ENCODE data around the gene SLC30A7. TPM values are rescaled to one million over a fixed set of nuclear protein-coding genes. Genes with fewer than 3 reads are reported as not detected.

The SLC30A7 gene
- polyA plus RNA-seq, 1 of the 3 experiments (the other 2 are of a cell fraction) = 4.0 TPM

GRCh38 chr1:100960098-100960497 is 64.2 kb downstream of the SLC30A7 start:
- POLR2A ChIA-PET = no interaction called here
- Histone ChIP-seq H3K79me2 (ENCODE audit: insufficient read depth) (no peaks in the 10 kb centered on the region), H4K20me1 (ENCODE audit: insufficient read depth) (no peaks in the 10 kb centered on the region; the same call in 1 of the 2 replicates), H3K27ac (ENCODE audit: low read depth in 2 of 2, low read length in 1 of 2) (no peak overlapping the region), H3K9me3 (no peaks in the 10 kb centered on the region), H3K36me3 (replicated peaks in 1 of 2; ENCODE audit: control insufficient read depth in 1 of 2, insufficient read depth in 2 of 2, low read length in 1 of 2) (peaks cover 39 to 40% of the 10 kb centered on the region in 2 experiments), H2AFZ (ENCODE audit: low read depth) (no peak overlapping the region), H3K9ac (no peak overlapping the region), H3K9me2 (no peaks in the 10 kb centered on the region), H3K4me3 (ENCODE audit: low read depth in 2 of 2, low read length in 1 of 2) (no peak overlapping the region), H3K4me1 (ENCODE audit: control insufficient read depth in 1 of 2, insufficient read depth in 2 of 2, low read depth in 1 of 2, low read length in 1 of 2) (peaks cover 2 to 6% of the 10 kb centered on the region in 2 experiments; a peak in 2 of 4 replicates), H3K27me3 (ENCODE audit: insufficient read depth) (no peaks in the 10 kb centered on the region), H3F3A (replicated peaks; ENCODE audit: insufficient read depth) (peaks cover 6% of the 10 kb centered on the region), H3K4me2 (no peak overlapping the region)
- DNase-seq = no peak
- CTCF ChIA-PET = interaction anchor here (0.7 to 3.6 kb wide), 3 partner anchors 91 to 295 kb away, joined by 3 to 13 read pairs (median 3); partner anchors contain the start of gene S1PR1
- WGBS (ENCODE audit: low lambda C conversion rate) = 93% methylated on average over 1 of the region's 1 CpG
- TF ChIP-seq GABPA (IDR thresholded peaks at IDR 0.05; ENCODE audit: low read depth) (no peak), MAX (IDR thresholded peaks at IDR 0.05; ENCODE audit: low read depth) (no peak), SIN3A (IDR thresholded peaks at IDR 0.05; ENCODE audit: borderline replicate concordance, low read depth, low read length) (no peak)

- Histone ChIP-seq H3K4me1 (ENCODE audit: control insufficient read depth in 1 of 2, insufficient read depth in 2 of 2, low read depth in 1 of 2, low read length in 1 of 2) (no peaks in the 10 kb centered on the region; a peak in 1 of 4 replicates), H3K9me2 (no peaks in the 10 kb centered on the region), H3K4me3 (ENCODE audit: low read depth in 2 of 2, low read length in 1 of 2) (no peak overlapping the region), H3K9me3 (no peaks in the 10 kb centered on the region), H3K79me2 (ENCODE audit: insufficient read depth) (no peaks in the 10 kb centered on the region), H3K9ac (no peak overlapping the region), H4K20me1 (ENCODE audit: insufficient read depth) (no peaks in the 10 kb centered on the region), H3K36me3 (replicated peaks in 1 of 2; ENCODE audit: control insufficient read depth in 1 of 2, insufficient read depth in 2 of 2, low read length in 1 of 2) (peaks cover 48 to 52% of the 10 kb centered on the region in 2 experiments), H2AFZ (ENCODE audit: low read depth) (no peak overlapping the region), H3K27ac (ENCODE audit: low read depth in 2 of 2, low read length in 1 of 2) (no peak overlapping the region), H3K27me3 (ENCODE audit: insufficient read depth) (no peaks in the 10 kb centered on the region), H3K4me2 (no peak overlapping the region), H3F3A (replicated peaks; ENCODE audit: insufficient read depth) (no peaks in the 10 kb centered on the region)
- POLR2A ChIA-PET = no interaction called here
- DNase-seq = no peak
- CTCF ChIA-PET = no interaction called here
- TF ChIP-seq TCF12 (IDR thresholded peaks at IDR 0.05) = no peak
- TF ChIP-seq FOSL2 (IDR thresholded peaks at IDR 0.05; ENCODE audit: borderline replicate concordance, low read depth) = no peak
- TF ChIP-seq MAX (IDR thresholded peaks at IDR 0.05; ENCODE audit: low read depth) = no peak
- no peak for TF ChIP-seq POLR2AphosphoS5 (IDR thresholded peaks at IDR 0.05; ENCODE audit: low read depth, low read length)
- TF ChIP-seq, protein P1, sequence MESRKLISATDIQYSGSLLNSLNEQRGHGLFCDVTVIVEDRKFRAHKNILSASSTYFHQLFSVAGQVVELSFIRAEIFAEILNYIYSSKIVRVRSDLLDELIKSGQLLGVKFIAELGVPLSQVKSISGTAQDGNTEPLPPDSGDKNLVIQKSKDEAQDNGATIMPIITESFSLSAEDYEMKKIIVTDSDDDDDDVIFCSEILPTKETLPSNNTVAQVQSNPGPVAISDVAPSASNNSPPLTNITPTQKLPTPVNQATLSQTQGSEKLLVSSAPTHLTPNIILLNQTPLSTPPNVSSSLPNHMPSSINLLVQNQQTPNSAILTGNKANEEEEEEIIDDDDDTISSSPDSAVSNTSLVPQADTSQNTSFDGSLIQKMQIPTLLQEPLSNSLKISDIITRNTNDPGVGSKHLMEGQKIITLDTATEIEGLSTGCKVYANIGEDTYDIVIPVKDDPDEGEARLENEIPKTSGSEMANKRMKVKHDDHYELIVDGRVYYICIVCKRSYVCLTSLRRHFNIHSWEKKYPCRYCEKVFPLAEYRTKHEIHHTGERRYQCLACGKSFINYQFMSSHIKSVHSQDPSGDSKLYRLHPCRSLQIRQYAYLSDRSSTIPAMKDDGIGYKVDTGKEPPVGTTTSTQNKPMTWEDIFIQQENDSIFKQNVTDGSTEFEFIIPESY (IDR thresholded peaks at IDR 0.05; ENCODE audit: borderline replicate concordance, low read depth) = no peak
- no peak for TF ChIP-seq CTCF (IDR thresholded peaks at IDR 0.05)
- TF ChIP-seq RFX5 (IDR thresholded peaks at IDR 0.05; ENCODE audit: low read length) = no peak
- TF ChIP-seq GATA2 (CRISPR knock-in tag; IDR thresholded peaks at IDR 0.05) = no peak
- TF ChIP-seq SMC3 (IDR thresholded peaks at IDR 0.05; ENCODE audit: low read depth, low read length) = no peak
- no peak for TF ChIP-seq YY1 (IDR thresholded peaks at IDR 0.05; ENCODE audit: low read depth)
- TF ChIP-seq GABPA (IDR thresholded peaks at IDR 0.05; ENCODE audit: low read depth) = no peak
- TF ChIP-seq MEF2A (IDR thresholded peaks at IDR 0.05; ENCODE audit: borderline replicate concordance, low read depth) = no peak
- WGBS (ENCODE audit: low lambda C conversion rate) = 28% methylated on average over 1 of the region's 1 CpG
These were observed 72.7 kb downstream of the SLC30A7 start for GRCh38 chr1:100968621-100969020.
